CMK (cell line): ENCODE measurements around the gene KCNT1.

Source experiments
- DNase-seq: peaks from one replicate; pipeline ENCODE4 v3.0.0-alpha.2; 2010; ENCODE audit warnings: low read depth

The KCNT1 gene

DNA sequence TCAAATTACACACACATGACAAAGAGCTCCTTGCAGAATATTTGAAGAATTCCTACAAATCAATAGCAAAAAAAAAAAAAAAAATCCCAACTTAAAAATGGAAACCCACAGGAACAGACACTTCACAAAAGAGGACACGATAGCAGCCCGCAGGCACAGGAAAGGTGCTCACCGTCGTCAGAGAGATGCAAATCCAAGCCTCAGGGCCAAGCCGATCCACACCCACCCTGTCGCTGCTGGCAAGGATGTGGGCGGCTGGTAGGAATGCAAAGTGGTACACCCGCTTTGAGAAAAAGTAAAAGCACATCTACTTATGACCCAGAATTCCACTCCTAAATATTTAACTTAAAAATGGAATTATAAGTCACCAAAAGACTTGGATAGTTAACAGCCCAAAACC is 28.0 kb upstream of the KCNT1 start:
- no peak for DNase-seq

DNA sequence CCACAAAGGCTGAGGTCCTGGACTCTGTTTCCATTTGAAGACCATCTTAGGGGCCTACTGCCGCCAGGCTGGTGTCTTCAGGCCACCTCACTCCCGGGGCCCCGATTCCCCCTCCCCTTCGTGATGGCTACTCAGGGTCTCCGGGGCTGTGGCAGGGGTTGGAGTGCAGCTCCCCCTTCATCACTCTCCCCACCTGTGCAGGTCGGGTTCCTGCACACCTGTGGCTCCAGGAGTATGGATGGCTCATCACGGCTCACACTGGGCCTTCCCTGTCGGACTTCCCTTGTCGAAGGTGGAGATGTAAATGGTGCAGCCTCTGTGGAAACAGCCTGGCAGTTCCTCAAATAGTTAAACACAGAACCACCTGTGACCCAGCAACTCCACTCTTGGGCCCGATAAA is 27.0 kb upstream of the KCNT1 start:
- no peak for DNase-seq

- no peak for DNase-seq
Measured at GRCh38 chr9:135676891-135677290, 25.1 kb upstream of the KCNT1 start.

DNA sequence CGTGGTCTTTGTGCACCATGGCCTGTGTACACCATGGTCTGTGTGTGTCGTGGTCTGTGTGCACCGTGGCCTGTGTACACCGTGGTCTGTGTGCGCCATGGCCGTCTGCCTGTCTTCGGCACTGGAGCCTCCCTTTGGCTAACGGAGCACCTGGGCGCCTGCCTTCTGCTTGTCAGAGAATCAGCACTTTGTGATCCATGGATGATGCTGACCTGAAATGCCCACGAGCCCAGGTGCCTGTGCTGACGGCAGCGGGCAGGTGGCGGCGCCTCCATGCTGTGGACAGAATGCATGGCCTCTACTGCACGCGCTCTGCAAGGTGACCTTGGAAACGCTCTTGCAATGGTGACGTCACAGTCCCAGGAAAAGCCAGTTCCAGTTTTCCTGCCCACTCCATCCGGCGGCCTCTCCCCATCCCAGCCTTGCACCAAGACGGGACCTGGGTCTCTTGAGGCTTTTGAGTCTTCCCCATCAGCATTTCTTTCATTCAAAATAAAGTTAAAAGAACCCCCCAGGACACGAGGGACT is 24.3 kb upstream of the KCNT1 start:
- no peak for DNase-seq

DNA sequence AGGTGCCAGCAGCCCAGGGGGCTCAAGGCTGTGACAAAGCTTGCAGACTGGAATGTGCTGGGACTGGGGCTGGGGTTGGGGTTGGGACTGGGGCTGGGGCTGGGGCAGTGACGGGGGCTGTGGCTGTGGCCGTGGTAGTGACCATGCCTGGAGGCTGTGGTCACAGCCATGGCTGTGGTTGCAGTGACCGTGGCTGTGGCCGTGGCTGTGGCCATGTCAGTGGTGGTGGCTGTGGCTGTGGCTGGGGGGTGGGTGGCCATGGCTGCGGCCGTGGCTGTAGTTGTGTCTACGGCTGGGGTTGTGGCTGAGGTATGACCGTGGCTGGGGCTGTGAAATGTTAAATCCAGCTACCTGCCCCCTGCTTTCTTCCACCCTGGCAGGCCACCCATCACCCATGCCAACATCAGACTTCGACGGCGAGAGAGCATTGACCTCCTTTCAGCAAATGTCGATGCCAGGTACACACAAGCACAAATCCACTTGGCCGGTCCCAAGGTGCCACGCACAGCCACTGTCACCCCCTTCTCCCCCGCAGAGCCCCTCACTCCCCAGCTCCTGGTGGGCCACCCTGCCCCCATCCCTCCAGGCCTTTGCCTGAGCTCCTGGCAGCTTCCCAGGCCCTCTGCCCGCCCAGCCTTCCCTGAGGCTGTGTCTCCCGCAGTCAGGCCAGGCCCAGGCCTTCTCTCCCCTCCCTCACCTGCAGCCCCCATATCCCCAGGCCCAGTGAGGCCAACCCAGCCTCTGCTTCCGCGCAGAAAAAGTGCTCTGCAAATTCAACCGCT is 23.6 kb upstream of the KCNT1 start:
- DNase-seq: no peak

- DNase-seq: no peak
Measured at GRCh38 chr9:135680056-135680455, 21.9 kb upstream of the KCNT1 start.

DNA sequence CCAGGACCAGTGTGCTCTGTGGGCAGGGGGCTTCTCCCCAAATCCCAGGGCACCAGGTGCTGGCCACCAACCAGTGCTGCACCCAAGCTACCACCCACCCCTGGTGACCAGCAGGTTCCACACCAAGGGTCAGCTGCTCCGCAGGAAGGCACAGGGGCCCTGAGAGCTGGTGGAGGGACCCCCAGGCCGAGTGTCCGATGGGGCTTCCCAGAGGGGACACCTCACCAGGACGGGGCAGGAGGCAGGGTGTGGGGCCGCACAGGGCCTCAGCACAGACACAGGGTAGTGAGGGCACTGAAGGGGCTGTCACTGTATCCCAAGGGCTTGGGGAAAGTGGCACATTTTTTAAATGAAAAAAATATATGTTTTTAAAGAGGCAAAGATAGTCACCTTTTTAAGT is 20.8 kb upstream of the KCNT1 start:
- no peak for DNase-seq

DNA sequence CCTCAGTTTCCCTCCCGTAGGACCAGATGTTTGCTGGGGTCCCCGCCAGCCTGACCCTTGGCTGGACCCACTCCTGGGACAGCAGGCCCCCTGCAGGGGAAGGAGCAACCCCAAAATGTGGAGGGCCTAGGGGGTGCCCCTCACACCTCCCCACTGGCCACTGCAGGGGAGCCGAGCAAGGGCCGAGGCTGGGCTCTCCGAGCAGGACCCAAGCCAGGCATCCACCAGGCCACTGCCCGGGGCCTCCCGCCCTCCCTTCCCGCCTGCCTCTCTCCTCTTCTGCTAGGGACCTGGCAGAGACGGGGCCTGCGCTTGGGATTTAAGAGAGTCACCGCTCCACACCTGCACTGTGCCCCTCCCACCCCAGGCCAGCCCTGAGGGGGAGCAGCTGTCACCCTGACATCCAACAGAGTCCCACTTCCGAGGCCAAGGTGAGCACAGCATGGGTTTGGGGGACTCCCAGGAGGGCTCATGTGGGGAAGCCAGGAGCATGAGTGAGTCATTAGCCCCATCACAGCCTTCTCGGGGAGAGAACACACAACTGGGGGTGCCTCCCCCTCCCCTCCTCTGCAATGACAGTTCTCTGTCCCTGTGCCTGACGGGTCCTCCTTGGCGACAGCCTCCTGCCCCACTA is 18.5 kb upstream of the KCNT1 start:
- no peak for DNase-seq

GRCh38 chr9:135684691-135685090 is 17.3 kb upstream of the KCNT1 start:
- DNase-seq: no peak

- DNase-seq: no peak
Measured at GRCh38 chr9:135687216-135687615, 14.8 kb upstream of the KCNT1 start.

- DNase-seq: no peak
Measured at GRCh38 chr9:135689011-135689410, 13.0 kb upstream of the KCNT1 start.

GRCh38 chr9:135690836-135691570 is 11.0 kb upstream of the KCNT1 start:
- no peak for DNase-seq

DNA sequence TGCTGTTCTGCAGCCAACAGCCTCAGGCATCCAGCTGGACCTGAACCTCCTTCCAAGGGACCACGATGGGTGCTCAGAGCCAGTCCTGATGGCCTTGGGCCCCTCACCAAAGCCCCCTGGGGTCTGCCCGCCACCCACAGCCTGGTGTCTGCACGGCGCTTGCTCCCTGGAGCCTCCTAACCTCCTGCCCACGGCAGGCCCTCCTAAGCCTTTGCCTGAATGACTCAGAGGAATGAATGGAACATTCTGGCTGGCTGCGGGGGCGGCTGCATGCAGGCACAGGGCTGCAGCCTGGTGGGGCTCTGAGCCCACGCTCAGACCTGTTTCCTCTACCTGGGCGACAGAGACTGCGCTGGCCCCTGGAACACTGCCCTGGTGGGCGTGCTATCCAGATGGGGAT is 9.6 kb upstream of the KCNT1 start:
- DNase-seq: no peak

- no peak for DNase-seq
Measured at GRCh38 chr9:135693265-135693664, 8.7 kb upstream of the KCNT1 start.

- no peak for DNase-seq
Measured at GRCh38 chr9:135693771-135694170, 8.2 kb upstream of the KCNT1 start.

- DNase-seq: no peak
Measured at GRCh38 chr9:135694414-135694813, 7.6 kb upstream of the KCNT1 start.

GRCh38 chr9:135695036-135695435 is 6.9 kb upstream of the KCNT1 start:
- no peak for DNase-seq

- DNase-seq: no peak
Measured at GRCh38 chr9:135695642-135696041, 6.3 kb upstream of the KCNT1 start.

DNA sequence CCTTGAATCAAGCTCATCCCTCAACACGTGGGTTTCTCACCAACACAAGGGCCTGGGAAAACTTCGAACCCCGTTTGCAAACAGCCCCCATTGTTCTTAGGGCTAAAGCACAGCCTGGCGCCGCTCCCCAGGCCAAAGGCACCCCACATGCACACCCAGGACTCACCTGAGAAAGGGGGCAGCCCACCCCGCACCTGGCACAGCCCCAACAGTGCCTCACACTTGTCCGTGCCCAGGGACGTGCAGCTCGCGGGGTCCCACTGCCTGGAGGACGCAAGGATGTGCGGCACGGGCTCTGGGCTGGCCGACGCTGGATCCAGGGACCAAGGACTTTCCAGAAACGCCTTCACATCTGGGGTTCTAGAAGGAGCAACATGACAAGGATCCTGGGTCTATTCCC is 5.5 kb upstream of the KCNT1 start:
- DNase-seq: no peak

DNA sequence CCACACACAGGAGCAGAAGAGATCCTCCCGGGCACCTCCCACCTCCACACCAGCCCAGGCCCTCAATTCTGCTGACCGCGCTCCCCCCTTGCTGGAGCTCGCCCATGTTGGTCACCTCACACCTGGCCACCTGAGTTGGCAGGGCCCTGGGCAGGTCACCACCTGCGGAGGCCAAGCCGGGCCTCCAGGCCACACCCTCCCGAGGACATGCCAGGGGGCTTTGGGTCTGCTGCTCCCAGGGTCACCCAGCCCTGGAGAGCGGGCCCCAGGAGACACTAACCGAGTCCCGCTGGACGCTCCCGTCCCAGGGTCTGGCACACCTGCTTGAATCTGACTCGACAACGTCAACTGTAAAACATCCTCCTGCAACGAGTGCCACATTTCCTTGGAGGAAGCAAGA is 4.8 kb upstream of the KCNT1 start:
- DNase-seq: no peak

DNA sequence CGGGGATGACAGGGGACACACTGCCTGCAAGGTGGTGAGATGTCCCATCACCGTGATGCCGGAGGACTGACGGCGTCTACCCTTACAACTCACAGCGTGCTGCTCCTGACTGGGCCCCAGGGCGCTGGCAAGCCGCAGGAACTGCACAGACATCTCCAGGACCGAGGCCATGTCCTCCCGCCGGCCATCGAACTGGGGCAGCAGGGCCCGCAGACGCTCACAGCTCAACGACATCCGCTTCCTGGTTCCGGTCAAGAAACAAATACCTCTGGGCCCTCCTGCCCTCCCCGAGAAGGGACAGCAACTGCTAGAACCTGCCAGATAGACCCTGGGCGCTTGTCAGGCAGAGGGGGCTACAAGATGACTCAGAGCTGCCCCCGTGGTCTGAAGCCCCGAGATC is 3.7 kb upstream of the KCNT1 start:
- DNase-seq: no peak

DNA sequence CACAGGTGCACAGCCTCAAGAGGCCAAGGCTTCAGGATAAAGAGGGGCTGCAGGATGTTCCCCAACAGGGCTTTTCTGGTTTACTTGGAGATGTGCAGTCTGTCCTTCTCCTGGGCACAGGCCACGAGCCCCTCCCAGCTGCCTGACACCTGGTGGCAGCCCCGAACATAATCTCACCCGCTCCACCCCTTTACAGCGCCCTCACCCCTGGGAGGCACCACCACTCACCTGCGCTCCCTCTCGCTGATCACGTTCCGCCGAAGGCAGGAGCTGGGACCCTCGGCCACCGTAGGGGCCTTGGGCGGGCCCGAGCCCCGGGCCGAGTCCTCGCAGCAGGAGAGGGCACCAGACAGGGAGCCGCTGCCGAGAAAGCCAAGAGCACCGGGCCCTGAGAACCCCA is 3.2 kb upstream of the KCNT1 start:
- no peak for DNase-seq

DNA sequence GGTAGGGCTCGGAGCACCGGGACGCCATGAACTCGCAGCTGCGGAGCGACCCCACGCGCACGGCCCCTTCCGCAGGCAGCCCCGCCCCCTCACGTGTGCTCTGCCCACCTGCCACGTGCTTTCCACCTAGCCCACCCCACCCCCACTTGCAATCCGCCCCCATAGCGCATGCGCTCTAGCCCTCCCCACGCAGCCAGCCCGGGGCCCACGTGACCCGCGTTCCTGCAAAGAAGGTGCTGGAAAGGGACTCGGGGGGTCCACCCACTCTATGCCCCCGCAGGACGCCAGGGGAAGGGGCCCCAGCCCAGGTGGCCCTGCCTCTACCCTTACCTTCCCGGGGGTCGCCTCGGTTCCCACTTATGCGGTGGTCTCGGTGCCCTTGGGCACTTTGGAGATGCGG is 2.5 kb upstream of the KCNT1 start, which contains the start of gene SOHLH1:
TSS of gene SOHLH1 (minus strand) at position 42 of the 400 bp plus-strand sequence. CDS start at position 28, 14 bp downstream.
- no peak for DNase-seq
